NK-92 (cell line): ENCODE measurements around the gene VIL1.

Experiments used
- DNase-seq: peaks from one replicate; lab custom pipeline; 2025; ENCODE audit not compliant: unreplicated experiment; lab: John Stamatoyannopoulos, UW

The VIL1 gene

GRCh38 chr2:218394298-218395089, 24.4 kb upstream of the VIL1 start:
- no peak for DNase-seq

- no peak for DNase-seq
Observed at GRCh38 chr2:218395090-218395444, 23.9 kb upstream of the VIL1 start.

GRCh38 chr2:218395456-218395825, 23.5 kb upstream of the VIL1 start:
- DNase-seq: no peak

- peak; percentile 49 for DNase-seq
Observed at GRCh38 chr2:218395826-218396687, 22.9 kb upstream of the VIL1 start.

- DNase-seq: peak; percentile 9
Observed at GRCh38 chr2:218396688-218397462, 22.0 kb upstream of the VIL1 start.

GRCh38 chr2:218397463-218397819, 21.5 kb upstream of the VIL1 start:
- DNase-seq: no peak

GRCh38 chr2:218397820-218398436, 21.0 kb upstream of the VIL1 start:
- DNase-seq: no peak

- DNase-seq: no peak
Observed at GRCh38 chr2:218398437-218399390, 20.2 kb upstream of the VIL1 start.

- peak; percentile 45 for DNase-seq
Observed at GRCh38 chr2:218399391-218400166, 19.3 kb upstream of the VIL1 start, which contains the start of gene CTDSP1. Gene CTDSP1 (plus strand): TSS chr2:218399868. CDS start chr2:218400091, 223 bp downstream.

GRCh38 chr2:218400167-218400929, 18.6 kb upstream of the VIL1 start:
- DNase-seq: no peak

GRCh38 chr2:218400930-218401881, 17.7 kb upstream of the VIL1 start:
- DNase-seq: no peak

GRCh38 chr2:218401890-218402289, 17.0 kb upstream of the VIL1 start:
- DNase-seq: no peak

GRCh38 chr2:218402491-218402901, 16.4 kb upstream of the VIL1 start:
- DNase-seq: no peak

- no peak for DNase-seq
Observed at GRCh38 chr2:218402911-218403411, 16.0 kb upstream of the VIL1 start.

- no peak for DNase-seq
Observed at GRCh38 chr2:218403810-218404209, 15.1 kb upstream of the VIL1 start.

GRCh38 chr2:218404351-218405085, 14.4 kb upstream of the VIL1 start:
- no peak for DNase-seq
